Glomerular visceral epithelial cell (primary cell): ENCODE measurements around the gene HIVEP3.
"Not testable (repeated sequence)": the region's sequence is repeated elsewhere in the genome, so short reads cannot be mapped to it uniquely, and the experiment has no call there.

Experiments used
- DNase-seq: peaks from one replicate; pipeline ENCODE4 v3.0.0-alpha.2; 2016; ENCODE audit errors: extremely low spot score

HIVEP3 gene

DNA sequence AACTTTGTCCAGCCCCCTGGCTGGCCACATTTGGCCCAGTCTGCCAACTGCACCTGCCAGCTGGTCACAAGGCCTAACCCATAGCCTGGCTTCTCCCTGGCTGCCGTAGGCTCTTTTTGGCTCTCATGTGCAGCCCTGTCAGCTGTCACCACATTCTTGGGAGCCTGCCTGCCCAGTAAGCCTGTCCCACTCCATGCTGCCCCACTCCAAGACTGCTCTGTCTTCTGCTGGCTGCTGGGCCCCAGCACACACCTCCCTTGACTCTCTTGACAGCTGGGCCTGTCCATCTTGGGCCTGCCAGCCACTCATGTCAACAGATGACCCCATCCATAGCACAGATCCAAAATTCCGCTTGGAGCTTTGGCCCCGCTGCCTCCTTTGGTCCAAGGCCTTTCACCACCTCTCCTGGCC is 360.0 kb downstream of the HIVEP3 start:
- DNase-seq: no peak

DNA sequence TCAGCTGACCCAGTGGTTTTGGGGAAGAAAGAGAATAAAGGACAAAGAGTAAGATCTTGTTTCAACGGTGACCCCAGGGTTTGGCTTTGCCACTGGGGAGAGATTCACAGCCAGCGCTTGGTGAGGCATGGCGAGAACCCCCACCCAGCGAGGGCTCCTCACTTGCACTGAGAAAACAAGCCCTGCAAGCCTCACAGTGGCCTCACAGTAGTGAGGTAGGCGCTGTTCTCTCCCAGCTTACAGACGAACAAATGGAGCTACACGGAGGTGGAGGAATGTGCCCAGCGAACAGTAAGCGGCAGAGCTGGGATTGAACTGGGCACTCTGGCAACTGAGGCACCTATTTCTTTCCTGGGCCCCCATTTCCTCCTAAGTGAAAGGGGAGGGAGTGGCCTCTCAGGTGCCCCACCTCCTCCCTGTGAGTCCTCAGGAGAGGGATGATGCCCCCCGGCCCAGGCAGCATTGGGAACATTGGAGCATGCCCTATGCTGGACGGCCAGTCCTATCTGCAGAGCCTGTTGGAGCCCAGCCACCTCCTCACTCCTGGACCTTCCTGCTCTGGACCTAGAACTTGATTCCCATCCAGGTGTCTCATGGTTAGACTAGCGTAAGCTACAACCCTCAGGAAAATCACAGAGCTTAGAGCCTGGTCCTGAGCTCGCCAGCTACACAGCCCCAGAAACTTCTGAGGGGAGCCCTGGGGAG is 360.8 kb downstream of the HIVEP3 start:
- no peak for DNase-seq

DNA sequence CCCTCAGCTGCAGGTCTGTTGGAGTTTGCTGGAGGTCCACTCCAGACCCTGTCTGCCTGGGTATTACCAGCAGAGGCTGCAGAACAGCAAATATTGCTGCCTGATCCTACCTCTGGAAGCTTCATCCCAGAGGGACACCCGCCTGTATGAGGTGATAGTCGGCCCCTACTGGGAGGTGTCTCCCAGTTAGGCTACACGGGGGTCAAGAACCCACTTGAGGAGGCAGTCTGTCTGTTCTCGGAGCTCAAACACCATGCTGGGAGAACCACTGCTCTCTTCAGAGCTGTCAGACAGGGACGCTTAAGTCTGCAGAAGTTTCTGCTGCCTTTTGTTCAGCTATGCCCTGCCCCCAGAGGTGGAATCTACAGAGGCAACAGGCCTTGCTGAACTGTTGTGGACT is 364.0 kb downstream of the HIVEP3 start:
- not testable (repeated sequence) for DNase-seq

DNA sequence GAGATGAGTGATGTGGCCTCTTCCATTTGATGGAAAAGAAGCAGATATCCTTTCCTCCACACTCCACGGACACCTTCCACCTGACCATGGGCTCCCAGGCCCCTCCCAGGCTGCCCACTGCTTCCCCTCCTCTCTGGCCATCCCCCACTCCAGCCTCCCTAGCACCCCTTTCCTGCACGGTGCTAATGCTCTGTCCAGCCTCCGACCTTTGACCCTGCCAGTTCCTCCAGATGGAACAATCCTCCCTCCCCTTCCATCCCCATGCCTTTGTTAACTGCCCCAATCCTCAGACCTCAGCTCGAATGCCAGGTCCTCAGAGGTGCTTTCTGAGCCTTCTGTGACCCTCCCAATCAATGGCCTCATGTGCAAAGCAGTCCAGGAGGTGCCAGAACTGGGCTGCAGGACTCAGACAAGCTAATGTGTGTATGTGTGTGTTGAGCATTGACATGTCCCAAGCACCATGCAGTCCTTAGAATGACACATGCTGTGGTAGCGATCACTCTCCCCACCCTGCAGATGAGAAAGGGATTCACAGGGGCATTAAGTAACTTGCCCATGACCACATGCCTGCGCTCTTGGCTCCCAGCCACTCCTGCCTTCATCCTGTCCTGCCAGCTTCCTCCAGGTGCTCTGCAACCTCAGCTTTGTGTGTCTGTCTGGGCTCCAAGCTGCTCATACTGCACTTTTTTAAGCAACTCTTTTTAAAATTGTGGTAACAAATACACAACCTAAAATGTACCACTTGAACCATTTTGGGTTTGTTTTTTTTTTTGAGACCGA is 370.8 kb downstream of the HIVEP3 start:
- DNase-seq: peak; percentile 76

DNA sequence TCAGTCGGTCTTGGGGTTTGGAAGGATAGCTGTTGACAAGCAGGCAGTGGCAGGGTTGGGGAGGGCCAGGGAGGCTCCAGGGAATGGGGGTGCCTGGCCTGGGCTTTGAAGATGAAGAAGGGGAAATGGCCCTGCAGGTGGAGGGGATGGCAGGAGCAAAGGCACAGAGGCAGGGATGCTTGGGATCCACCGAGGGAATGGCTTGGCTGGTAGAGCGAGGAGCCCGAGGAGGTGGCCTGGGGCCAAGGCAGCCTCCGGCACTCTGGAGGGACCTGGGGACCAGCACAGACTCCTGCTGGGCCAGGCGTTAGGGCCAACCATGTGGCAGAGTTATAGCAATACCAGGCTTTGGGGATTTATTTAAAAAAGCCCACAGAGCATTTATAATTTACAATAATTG is 371.4 kb downstream of the HIVEP3 start:
- DNase-seq: no peak

DNA sequence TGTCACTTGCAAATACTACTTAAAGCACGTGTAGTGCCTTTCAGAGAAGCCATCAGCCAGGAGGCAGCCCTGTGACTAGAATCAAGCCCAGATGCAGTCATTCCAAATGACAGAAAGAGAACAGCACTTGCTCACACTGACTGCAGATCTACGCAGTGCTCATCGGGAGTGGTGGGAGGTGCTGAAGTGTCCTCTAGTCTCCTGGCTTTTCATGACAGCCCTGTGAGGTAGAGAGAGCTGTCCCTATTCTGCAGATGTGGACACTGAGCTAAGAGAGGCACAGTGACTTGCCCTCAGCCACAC is 371.9 kb downstream of the HIVEP3 start:
- no peak for DNase-seq

DNA sequence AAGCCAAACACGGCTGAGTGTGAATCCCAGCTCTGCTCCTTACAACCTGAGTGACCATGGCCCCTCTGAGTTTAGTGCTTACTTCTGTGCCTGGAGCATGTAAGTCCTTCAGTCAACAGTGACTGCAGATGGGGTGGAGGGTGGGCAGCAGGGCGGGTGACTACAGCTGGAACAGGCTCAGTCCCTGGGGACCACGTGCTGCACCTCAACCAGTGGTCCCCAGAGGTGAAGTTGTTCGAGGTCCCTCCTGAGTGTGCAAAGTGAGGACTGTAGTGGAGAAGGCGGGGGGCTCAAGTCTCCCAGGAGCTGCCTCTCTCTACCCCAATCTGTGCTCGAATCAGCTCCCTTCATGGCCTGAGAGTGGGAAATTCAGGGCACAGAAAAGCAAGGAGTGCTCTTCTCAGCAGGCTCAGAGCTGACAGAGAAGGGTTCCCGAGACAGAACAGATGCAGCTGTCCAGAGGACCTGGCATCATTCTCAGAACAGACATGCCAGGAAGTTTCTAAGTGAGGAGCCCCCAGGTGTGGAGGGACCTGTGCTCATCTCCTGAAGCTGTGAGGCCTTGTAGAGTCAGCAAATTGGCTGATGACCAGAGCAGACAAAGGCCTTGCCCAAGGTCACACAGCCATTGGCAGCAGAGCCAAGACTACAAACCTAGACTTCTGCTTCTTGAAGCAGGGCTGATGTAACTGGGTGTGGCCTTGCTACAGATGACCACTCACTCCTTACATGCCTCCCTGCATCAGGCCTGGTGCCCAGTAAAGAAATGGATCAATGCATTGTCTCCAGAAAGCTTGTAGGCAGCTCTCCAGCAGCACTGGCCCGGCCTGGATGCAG is 372.5 kb downstream of the HIVEP3 start:
- no peak for DNase-seq

DNA sequence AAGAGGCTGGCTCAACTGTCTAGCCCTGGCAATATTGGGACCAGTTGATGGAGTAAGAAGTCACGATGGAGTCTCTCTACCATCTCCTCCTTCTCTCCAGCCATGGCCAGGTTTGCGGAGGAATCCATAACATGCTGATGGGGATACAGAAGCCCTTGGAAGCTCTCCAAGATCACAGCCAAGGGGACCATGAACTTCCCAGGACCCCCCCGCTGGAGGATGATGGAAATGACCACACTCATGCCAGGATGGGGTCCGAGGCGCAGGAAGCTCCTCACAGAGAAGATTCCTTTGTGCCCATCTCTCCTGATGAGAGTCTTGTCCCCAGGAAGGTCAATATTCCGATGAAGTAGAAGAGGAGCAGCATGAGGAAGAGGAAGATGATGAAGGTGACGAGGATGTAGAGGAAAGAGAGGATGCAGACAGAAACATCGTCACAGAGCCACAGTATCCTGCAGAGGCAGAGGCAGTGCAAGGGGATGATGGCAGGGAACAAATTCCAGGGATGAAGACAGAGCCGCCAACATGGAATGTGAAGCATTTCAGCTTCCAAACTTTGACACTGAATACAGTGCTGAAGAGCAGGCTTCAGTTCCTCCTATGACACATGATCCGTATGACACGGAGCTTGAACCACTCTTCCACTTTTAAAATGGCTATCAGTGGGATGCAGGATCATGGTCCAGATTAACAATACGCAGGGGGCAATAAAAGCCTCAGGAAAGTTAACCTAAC is 376.4 kb downstream of the HIVEP3 start:
- no peak for DNase-seq

DNA sequence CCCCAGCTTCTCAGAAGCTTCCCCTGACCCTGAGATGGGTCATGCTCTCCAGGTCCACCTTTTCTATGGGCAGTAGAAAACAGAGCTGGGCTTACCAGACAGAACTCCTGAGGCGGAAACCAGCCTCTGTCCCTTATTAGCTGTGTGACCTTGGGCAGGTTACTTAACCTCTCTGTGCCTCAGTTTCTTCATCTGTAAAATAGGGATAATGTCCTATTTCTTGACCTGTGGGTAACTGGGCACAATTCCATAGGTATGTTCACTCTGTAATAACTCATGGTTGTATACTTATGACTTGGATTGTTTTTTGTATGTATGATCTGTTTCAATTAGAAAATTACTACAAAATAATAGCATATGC is 377.1 kb downstream of the HIVEP3 start:
- no peak for DNase-seq

DNA sequence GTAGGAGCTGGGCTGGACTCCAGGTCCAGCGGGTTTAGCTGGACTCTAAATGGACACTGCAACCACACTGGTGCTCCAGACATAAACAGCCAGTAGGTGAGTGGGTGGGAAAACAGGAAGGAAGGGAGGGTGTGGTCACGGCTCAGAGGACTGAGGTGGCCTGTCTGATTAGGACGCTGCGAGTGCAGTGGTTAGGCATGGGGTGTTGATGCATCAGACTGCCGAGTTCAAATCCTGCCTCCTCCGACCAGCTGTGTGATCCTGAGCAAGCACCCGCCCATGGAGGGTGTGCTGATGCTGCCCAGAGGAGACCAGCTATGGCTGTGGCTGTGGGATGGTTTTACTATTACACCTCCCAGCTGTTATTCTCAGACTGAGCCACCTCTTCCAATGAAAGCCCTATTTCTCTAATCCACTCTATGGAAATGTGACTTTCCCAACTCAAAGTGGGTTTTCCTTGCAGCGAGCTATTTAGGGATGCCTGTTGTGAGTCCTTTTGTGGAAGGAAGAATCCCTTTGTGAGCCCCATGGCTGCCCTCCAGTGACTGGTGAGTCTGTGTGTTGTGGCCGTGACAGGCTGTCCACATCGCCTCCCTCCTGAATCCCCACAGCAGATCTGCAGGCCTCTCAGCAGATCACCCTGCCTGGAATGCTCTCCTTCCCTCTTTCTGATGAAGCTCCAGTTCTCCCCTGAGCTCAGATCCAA is 377.7 kb downstream of the HIVEP3 start:
- no peak for DNase-seq

DNA sequence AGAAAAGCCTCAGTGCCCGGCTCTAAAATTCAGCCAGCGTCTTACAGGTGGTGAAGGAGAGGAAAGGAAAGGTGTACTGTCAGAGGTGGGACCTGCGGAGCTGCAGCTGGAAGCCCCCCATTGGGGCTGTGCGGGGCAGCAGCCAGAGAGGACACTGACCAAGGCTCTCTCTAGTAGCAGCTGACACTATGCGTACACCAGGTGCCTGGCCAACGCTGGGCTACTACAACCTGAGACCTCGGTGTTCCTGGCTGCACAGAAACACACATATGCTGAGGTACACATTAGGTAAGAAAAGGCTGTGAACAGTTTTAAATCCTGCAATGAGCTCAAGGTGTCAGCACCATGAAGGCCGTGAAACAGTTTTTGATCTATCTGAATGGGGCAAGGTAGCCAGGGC is 378.7 kb downstream of the HIVEP3 start:
- DNase-seq: no peak

DNA sequence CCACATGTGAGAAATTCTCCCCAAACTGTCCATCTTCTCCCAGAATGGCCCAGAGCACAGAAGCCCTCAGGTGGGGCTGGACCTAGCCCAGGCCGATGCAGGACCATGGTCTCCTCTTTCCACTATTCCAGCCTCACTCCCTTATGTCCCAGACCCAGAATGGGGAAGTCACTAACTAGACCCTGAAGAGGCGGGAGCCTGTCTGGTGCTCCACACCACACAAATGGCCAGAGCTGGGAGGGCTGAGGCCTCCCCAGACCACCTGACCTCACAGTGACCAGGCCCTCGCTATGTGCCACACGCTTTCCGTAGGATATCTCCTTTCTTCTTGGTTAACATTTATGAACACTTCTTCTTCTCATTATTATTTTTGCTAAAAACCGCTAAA is 379.3 kb downstream of the HIVEP3 start:
- DNase-seq: no peak

DNA sequence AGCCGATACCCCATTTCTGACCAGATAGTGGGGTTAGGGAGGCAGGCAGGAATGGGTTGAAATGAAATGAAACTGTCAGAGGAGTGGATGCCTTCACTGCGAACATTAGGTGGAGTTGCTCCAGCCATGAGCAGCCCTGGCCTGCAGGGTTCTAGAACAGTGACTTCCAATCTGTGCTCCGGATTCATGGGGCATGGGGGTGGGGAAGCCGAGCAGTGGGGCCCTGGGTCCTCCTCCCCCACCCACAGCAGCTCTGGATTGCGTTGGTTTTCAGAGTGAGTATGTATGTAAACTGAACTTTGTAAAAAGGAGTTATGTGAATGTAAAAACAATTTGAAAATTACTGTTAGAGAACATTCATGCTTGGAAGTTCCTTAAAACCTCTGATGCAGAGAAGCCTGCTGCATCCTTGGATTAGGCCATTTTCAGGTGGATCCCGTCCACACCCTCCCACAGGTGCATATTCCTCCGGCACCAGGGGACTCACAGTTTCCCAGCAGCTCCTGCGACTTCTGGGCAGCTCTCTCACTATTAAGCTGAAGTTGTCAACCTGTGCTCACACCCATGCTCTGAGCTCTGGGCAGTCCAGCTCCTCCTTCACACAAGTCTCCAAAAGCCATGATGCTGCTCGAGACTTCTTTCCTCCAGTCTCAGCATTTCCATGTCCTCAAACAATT is 379.8 kb downstream of the HIVEP3 start:
- no peak for DNase-seq

DNA sequence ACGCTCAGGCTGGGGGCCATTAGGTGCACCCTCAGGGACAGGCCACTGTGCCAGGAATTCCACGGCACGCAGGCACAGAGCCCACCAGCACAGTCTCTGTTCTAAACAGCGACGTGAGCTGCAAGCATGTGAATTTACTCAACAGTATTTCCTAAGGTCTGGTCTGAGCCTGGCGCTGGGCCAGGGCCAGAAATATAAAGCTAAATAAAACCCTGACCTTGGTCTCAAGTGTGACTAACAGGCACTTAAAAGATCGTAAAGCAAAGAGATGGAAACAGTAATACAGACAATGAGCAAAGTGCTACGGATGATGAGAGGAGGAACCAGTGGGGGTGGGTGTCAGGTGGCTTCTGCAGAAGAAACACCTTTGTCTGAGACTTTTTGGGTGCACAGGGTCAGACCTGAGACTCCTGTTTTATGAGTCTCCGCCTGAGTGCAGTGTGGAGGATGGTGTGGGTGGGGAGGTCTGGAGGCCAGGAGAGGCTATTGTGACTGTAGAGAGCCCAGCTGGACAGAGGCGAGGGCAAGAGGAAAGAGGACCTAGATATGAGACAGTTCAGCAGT is 380.9 kb downstream of the HIVEP3 start:
- DNase-seq: peak; percentile 76

DNA sequence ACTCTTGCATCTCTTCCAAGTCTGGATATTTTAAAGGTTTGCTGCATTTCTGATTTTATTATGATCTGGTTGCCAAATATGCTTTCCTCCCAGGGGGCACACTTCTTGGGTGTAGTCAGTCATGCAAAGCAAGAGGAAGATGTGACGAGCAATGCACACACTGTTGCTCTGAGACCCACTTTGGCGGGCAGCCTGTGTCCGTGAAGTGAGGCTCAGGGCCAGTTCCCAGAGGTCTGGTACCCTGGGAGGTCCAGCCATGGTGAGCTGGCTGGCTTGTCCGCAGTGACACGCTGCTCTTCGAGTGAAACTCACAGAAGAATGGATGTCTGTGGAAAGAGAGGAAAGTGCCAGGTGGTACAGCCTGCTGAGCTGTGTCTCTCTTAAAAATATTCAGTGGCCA is 381.5 kb downstream of the HIVEP3 start:
- peak; percentile 42 for DNase-seq

DNA sequence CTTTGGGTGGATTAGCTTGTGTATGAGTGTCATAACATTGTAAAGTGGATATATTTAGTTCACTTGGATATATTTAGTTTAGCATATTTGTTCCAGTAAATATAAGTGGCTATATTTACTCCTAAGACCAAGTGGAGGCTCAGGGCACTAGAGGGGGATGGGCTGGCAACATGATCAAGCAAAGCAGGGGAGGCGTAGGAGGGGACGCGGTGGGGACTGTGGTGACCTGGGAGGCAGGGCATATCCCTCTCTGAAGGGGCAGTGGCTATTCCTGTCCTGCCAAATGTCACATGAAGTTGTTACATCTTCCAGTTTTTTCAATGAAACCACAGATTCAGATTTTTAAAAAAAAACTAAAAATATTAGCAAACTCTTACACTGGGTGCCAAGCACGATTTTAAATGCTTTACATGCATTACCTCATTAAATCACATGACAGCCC is 382.3 kb downstream of the HIVEP3 start:
- DNase-seq: no peak

DNA sequence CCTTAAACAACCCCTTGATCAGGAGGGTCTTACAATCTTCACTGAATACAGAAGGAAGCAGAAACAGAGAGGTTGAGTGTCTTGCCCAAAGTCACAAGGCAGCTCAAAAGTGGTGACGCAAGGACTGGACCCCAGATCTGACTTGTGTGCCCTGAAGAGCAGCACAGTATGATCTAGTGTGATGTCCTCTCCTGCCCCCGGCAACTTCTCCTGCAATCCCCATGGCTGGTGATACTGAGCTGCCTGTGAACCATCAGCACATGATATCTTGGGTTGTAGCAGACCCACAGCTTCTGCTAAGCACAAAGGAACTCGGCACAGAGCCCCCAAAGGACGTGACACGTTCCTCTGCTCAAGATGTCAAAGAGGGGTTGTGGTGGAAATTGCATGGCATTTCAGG is 383.0 kb downstream of the HIVEP3 start:
- DNase-seq: no peak

DNA sequence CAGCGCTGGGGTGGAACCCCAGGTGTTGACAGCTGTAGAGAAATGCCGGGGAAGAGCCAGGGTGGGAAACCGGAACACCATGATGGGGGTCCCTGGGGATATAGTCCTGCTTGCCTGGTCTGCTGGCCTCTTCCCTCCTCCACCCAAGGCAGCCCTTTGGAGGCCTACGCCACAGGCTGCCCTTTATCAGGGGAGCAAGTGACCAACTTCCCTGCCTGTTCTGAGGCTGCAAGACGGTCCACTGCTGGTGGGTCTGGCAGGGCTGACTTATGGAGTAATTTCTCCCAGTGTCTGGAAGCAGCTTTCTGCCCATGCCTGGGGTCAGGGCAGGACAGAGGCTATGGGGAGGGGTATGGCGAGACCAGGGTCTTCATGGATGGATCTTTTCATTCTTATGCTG is 383.4 kb downstream of the HIVEP3 start:
- DNase-seq: no peak

DNA sequence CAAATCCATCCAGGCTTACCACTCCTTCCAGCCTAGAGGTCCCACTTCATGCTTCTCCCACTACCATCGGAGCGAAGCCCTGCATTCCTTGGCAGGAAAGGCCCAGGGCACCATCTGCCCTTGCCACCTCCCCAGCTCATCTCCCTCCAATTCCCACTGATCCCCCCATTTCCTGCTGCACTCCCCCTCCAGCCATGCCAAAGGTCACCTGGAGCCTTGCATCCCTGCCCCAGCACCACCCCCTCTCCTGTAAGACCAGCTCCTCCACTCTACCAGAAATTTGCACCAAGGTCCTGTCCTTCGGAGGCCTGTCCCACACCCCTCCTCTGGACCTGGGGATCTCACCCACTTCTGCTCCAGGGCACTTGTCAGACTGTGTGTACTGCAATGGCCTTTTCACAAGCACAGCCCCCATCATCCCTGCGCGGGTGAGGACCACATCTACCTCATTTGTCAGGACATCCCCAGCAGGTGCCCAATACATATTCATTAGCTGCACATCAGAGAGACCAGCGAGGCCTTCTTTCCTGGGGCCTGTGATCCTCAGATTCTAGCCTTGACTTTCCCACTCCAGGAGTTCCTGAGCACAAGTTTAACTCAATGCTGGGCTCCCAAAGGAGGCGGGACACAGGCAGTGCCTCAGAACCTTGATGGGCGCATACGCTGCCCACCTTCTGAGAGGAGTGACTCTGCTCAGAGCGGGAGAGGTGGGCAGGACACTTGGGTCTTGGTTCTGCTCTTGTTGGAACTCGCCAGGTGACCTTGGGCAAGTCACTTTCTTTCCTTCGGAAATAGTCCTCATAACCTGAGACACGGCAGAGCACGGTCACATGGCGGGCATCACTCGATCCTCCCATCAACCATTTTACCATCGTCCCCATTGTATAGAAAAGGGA is 384.3 kb downstream of the HIVEP3 start:
- DNase-seq: no peak

DNA sequence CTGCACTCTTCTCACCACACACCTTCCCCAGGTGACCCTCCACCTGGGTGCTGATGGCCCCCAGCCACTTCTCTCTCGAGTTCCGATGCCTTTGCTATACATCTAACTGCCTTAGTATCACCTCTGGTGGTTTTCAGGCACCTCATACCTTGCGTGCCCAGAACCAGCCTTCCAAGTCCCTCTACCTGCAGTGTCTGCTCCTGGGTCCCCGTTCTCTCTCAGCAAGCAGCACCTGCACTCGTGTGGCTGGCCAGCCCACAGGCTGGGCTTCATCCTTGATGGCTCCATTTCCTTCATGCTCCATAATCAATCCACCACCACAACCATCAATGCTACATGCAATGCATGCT is 385.0 kb downstream of the HIVEP3 start:
- no peak for DNase-seq
